HG03025 (cell line): ENCODE results near the gene MAP3K19.
A peak's percentile ranks its signal among the peaks of the same experiment; 100 is the strongest.
"Not testable (repeated sequence)": the region's sequence is repeated elsewhere in the genome, so short reads cannot be mapped to it uniquely, and the experiment has no call there.

Experiments
- ATAC-seq: cut with Tn5 transposase; IDR thresholded peaks from one replicate; pipeline ENCODE4 v1.9.1; 2021; ENCODE audit warnings: mild to moderate bottlenecking, moderate library complexity; ENCODE audit not compliant: unreplicated experiment, low FRiP score

Gene MAP3K19

DNA sequence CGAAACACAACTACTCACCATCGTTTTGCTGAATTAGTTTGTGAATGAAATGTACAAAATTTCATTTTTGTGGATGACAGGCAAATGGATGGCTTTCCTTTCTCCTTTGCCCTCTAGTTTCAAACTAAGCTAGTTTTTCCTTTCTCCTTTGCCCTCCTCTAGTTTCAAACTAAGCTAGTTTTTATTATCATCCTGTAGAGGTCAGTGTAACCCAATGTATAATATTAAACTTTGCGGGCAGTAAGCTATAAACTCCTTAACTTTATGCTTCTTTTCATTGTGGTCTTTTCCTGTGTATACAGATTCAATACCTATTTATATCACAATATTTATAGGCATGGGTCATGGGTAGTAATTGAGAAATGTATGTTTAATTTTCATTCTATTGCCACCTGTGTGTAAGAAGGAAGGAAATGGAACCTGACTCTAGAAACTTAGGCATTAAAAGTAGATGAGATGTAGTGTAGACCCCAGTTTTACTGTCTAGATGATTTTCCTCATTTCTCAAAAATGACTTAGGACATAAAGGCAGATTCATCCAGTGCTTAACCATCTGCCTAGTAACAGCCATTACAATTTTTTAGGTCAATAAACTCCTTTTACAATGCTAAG is 58.1 kb downstream of the MAP3K19 start:
- no peak for ATAC-seq

- no peak for ATAC-seq
Observed at GRCh38 chr2:134985061-134985460, 62.2 kb downstream of the MAP3K19 start.

GRCh38 chr2:134982603-134983002 is 64.6 kb downstream of the MAP3K19 start:
- ATAC-seq: no peak

GRCh38 chr2:134980639-134981038 is 66.6 kb downstream of the MAP3K19 start:
- no peak for ATAC-seq

GRCh38 chr2:134979221-134979620 is 68.0 kb downstream of the MAP3K19 start:
- no peak for ATAC-seq

DNA sequence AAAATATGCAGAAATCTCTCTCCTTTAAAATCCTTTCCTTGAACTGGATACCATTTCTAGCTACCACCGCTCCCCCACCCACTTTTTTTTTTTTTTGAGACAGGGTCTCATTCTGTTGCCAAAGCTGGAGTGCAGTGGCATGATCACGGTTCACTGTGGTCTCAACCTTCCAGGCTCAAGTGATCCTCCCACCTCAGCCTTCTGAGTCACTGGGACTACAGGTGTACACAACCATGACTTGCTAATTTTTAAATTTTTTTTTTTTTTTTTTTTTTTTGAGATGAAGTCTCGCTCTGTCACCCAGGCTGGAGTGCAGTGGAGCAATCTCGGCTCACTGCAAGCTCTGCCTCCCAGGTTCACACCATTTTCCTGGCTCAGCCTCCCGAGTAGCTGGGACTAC is 70.1 kb downstream of the MAP3K19 start:
- ATAC-seq: not testable (repeated sequence)

- ATAC-seq: no peak
Observed at GRCh38 chr2:134976074-134976702, 71.1 kb downstream of the MAP3K19 start.

DNA sequence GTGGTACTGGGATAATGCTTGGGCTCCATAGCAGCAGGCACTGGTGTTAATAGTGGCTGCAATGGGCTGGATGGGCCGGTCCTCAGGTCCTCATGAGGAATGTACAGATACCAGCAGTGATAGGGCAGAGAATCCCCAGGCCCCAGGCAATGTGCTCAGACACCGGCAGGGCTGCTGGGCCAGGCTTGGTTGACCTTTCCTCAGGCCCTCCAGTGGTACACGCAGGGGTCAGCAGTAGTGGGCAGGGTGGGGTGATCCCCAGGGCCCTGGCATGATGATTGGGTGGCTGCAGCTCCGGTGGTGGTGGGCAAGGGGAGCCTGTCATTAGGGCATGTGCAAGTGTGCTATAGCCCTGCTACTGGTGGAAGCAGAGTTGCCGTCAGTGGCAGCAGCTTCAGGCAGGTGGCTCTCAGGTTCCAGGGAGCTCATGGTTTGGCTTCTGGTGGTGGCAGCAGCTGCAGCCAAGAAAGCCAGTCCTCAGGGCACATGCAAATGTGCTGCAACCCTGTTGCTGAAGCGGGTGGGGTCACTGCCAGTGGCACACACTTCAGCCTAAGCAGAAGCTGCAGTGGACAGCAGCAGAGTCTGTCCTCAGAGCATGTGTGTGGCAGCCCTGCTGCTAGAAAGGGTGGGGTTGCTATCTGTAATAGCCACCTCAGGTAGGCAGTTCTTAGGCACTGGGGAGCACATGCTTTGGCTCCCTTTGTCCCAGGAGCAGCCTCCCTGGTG is 71.8 kb downstream of the MAP3K19 start:
- no peak for ATAC-seq

GRCh38 chr2:134973241-134974138 is 73.8 kb downstream of the MAP3K19 start:
- ATAC-seq: no peak

DNA sequence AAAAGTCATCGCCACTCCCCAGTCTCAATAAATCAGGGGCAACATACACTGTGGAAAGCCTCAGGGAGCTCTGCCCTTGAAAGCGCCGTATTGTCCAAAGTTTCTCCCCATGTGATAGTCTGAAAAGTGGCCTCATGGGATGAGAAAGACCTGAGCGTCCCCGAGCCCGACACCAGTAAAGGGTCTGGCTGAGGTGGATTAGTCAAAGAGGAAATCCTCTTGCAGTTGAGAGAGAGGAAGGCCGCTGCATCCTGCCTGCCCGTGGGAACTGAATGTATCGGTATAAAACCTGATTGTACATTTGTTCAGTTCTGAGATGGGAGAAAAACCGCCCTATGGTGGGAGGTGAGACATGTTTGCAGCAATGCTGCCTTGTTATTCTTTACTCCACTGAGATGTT is 80.1 kb downstream of the MAP3K19 start:
- not testable (repeated sequence) for ATAC-seq

- no peak for ATAC-seq
Observed at GRCh38 chr2:134957477-134957876, 89.8 kb downstream of the MAP3K19 start.

- ATAC-seq: no peak
Observed at GRCh38 chr2:134955744-134956143, 91.5 kb downstream of the MAP3K19 start.

DNA sequence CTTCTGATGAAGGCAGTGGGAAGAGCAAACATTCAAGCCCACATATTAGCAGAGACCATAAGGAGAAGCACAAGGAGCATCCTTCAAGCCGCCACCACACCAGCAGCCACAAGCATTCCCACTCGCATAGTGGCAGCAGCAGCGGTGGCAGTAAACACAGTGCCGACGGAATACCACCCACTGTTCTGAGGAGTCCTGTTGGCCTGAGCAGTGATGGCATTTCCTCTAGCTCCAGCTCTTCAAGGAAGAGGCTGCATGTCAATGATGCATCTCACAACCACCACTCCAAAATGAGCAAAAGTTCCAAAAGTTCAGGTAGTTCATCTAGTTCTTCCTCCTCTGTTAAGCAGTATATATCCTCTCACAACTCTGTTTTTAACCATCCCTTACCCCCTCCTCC is 93.2 kb downstream of the MAP3K19 start:
- ATAC-seq: no peak

GRCh38 chr2:134952608-134953007 is 94.6 kb downstream of the MAP3K19 start:
- ATAC-seq: no peak

- ATAC-seq: no peak
Observed at GRCh38 chr2:134950886-134951285, 96.4 kb downstream of the MAP3K19 start.

- no peak for ATAC-seq
Observed at GRCh38 chr2:134949981-134950708, 97.1 kb downstream of the MAP3K19 start.

- no peak for ATAC-seq
Observed at GRCh38 chr2:134946073-134946472, 101.2 kb downstream of the MAP3K19 start.

- no peak for ATAC-seq
Observed at GRCh38 chr2:134944975-134945374, 102.3 kb downstream of the MAP3K19 start.

- peak; percentile 77 for ATAC-seq
Observed at GRCh38 chr2:134943540-134943939, 103.7 kb downstream of the MAP3K19 start.

DNA sequence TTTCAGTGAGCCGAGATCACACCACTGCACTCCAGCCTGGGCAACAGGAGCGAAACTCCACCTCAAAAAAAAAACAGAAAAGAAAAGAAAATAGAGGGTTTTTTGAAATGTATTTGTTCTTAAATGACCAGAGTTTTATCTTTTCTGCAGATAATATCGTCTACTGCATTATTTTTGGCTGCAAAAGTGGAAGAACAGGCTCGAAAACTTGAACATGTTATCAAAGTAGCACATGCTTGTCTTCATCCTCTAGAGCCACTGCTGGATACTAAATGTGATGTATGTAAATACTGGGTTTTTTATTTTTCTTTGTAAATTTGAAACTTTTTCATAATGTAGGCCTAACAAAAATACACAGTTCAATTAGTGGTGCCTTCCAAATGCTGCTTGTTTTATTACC is 110.6 kb downstream of the MAP3K19 start:
- ATAC-seq: no peak
